ENCODE results near the gene TTLL4. TPM values are rescaled to one million over a fixed set of nuclear protein-coding genes. Genes with fewer than 3 reads are reported as not detected.

Gene TTLL4
- polyA plus RNA-seq, 2 of the 4 experiments (the other 2 are of a cell fraction) = 25.0 to 26.2 TPM

- TF ChIP-seq ELK1 (IDR thresholded peaks at IDR 0.05; ENCODE audit: low read depth, low read length) = no peak
- peak; percentile 57 for TF ChIP-seq E2F6 (IDR thresholded peaks at IDR 0.05; ENCODE audit: borderline replicate concordance, low read depth)
- no peak for TF ChIP-seq MAZ (IDR thresholded peaks at IDR 0.05; ENCODE audit: borderline replicate concordance, low read depth, low read length)
- no peak for TF ChIP-seq CBX8 (IDR thresholded peaks at IDR 0.05)
- TF ChIP-seq CHD4 (IDR thresholded peaks at IDR 0.05; ENCODE audit: borderline replicate concordance) = no peak
- no peak for TF ChIP-seq ATOH8 (CRISPR knock-in tag; IDR thresholded peaks at IDR 0.05; ENCODE audit: low read depth)
- 0 out of 2 replicates have a peak, but pooled peaks have one; percentile 18 for TF ChIP-seq REST (IDR thresholded peaks at IDR 0.05)
- no peak for TF ChIP-seq ESRRA (IDR thresholded peaks at IDR 0.05; ENCODE audit: borderline replicate concordance, low read length)
- TF ChIP-seq EHF (CRISPR knock-in tag; IDR thresholded peaks at IDR 0.05) = no peak
- TF ChIP-seq CEBPB (IDR thresholded peaks at IDR 0.05) = no peak
- TF ChIP-seq NPAS2 (CRISPR knock-in tag; IDR thresholded peaks at IDR 0.05; ENCODE audit: borderline replicate concordance) = no peak
- TF ChIP-seq JUN (IDR thresholded peaks at IDR 0.05) = peak in 1 of 2 experiments; percentile 65; a peak in 2 of 5 replicates
- no peak for TF ChIP-seq CBX2 (IDR thresholded peaks at IDR 0.05; ENCODE audit: borderline replicate concordance, low read depth)
- TF ChIP-seq FOSL2 (IDR thresholded peaks at IDR 0.05) = no peak
- TF ChIP-seq FOSL2 (CRISPR knock-in tag; IDR thresholded peaks at IDR 0.05) = no peak
- peak; percentile 57 for TF ChIP-seq SMC3 (IDR thresholded peaks at IDR 0.05)
- TF ChIP-seq HOXB13 (CRISPR knock-in tag; IDR thresholded peaks at IDR 0.05; ENCODE audit: low read depth) = no peak
- peak; percentile 74 for TF ChIP-seq CTCF (IDR thresholded peaks at IDR 0.05)
- no peak for TF ChIP-seq KDM1A (IDR thresholded peaks at IDR 0.05; ENCODE audit: low read depth)
- TF ChIP-seq HES2 (IDR thresholded peaks at IDR 0.05) = no peak
- 0 out of 2 replicates have a peak, but pooled peaks have one; percentile 40 for TF ChIP-seq TFCP2L1 (CRISPR knock-in tag; IDR thresholded peaks at IDR 0.05)
- TF ChIP-seq MAX (IDR thresholded peaks at IDR 0.05) = peak; percentile 88
- TF ChIP-seq ZSCAN20 (CRISPR knock-in tag; IDR thresholded peaks at IDR 0.05) = no peak
- TF ChIP-seq HDAC2 (IDR thresholded peaks at IDR 0.05) = no peak
- peak; percentile 50 for TF ChIP-seq KDM5A (IDR thresholded peaks at IDR 0.05)
- peak; percentile 15; the same call in 1 of the 2 replicates for TF ChIP-seq BHLHE40 (IDR thresholded peaks at IDR 0.05; ENCODE audit: low read depth, low read length)
- no peak for TF ChIP-seq POLR2AphosphoS2 (conservative IDR thresholded peaks at IDR 0.05; ENCODE audit: low read length)
- TF ChIP-seq EP300 (IDR thresholded peaks at IDR 0.05) = no peak
- peak; percentile 87 for TF ChIP-seq POLR2A (IDR thresholded peaks at IDR 0.05; ENCODE audit: low read length)
These were observed at the start of gene TTLL4 (continued) for GRCh38 chr2:218710687-218711549.
